Fibroblast of lung (primary cell): Measurements from ENCODE around the gene SPIN1. TPM values are rescaled to one million over a fixed set of nuclear protein-coding genes. Genes with fewer than 3 reads are reported as not detected.

ENCODE experiments used
- DNase-seq, 2 donors: peaks; one replicate each; pipeline versions ENCODE4 v3.0.0 to v3.0.0-alpha.2; 2010; ENCODE audit warnings: low read depth in 2 of 2
- H2AFZ ChIP-seq: 2 replicates; pipeline ENCODE4 v1.5.1; 2012; ENCODE audit warnings: low read length, control low read depth, inconsistent platforms
- H3K27ac ChIP-seq: 2 replicates; pipeline ENCODE4 v1.5.1; 2011; ENCODE audit warnings: low read length, control low read depth; ENCODE audit not compliant: insufficient read depth
- H3K27me3 ChIP-seq: 2 replicates; pipeline ENCODE4 v1.5.1; 2011; ENCODE audit warnings: mild to moderate bottlenecking, low read length; ENCODE audit not compliant: control insufficient read depth, insufficient read depth
- H3K36me3 ChIP-seq: 2 replicates; pipeline ENCODE4 v1.5.1; 2011; ENCODE audit warnings: low read length; ENCODE audit not compliant: control insufficient read depth, insufficient read depth
- H3K4me1 ChIP-seq: 2 replicates; pipeline ENCODE4 v1.5.1; 2011; ENCODE audit warnings: low read length; ENCODE audit not compliant: control insufficient read depth, insufficient read depth; ENCODE audit errors: extremely low read depth
- H3K4me2 ChIP-seq: 2 replicates; pipeline ENCODE4 v1.5.1; 2011; ENCODE audit warnings: low read length, control low read depth; ENCODE audit not compliant: insufficient read depth; ENCODE audit errors: extremely low read depth
- H3K4me3 ChIP-seq, 4 experiments: fragments of 200-600 bp in 1 of 4; sonication (generic) in 1 of 4; replicated peaks in 1 of 4; 2 replicates each; pipeline ENCODE4 v1.5.1; 2011 to 2016; ENCODE audit warnings: low read length in 4 of 4, low read depth in 3 of 4, mild to moderate bottlenecking in 3 of 4, control low read depth in 2 of 4, inconsistent platforms in 1 of 4, mixed read lengths in 1 of 4; ENCODE audit not compliant: insufficient read depth in 1 of 4; ENCODE audit errors: control extremely low read depth in 1 of 4
- H3K79me2 ChIP-seq: 2 replicates; pipeline ENCODE4 v1.5.1; 2012; ENCODE audit warnings: mild to moderate bottlenecking, low read length, inconsistent platforms; ENCODE audit not compliant: control insufficient read depth, insufficient read depth
- H3K9ac ChIP-seq: 2 replicates; pipeline ENCODE4 v1.5.1; 2011; ENCODE audit warnings: mild to moderate bottlenecking, low read length, control low read depth; ENCODE audit not compliant: insufficient read depth
- H3K9me3 ChIP-seq: 2 replicates; pipeline ENCODE4 v1.5.1; 2012; ENCODE audit warnings: low read depth, low read length; ENCODE audit not compliant: control insufficient read depth, insufficient read depth
- H4K20me1 ChIP-seq: 2 replicates; pipeline ENCODE4 v1.5.1; 2011; ENCODE audit warnings: low read length; ENCODE audit not compliant: control insufficient read depth, insufficient read depth; ENCODE audit errors: extremely low read depth
- EZH2 ChIP-seq: IDR thresholded peaks from 2 replicates; pipeline ENCODE4 v1.5.1; 2012; ENCODE audit warnings: low read length, control low read depth, mild to moderate bottlenecking; ENCODE audit errors: missing control alignments
- polyA plus RNA-seq, 2 donors: library from polyadenylated mRNA; depleted of rRNA in 1 of 2; stranded (reverse) in 1 of 2; unstranded in 1 of 2; fragments of >200 nt; gene quantifications; 2 replicates each; pipeline ENCODE4 v1.2.1, GENCODE V29; 2011 to 2012; ENCODE audit warnings: missing spikeins in 1 of 2
- total RNA-seq: library from RNA; depleted of rRNA; stranded (reverse); fragments of >200 nt; gene quantifications from 2 replicates; pipeline ENCODE4 v1.2.1, GENCODE V29; 2014
- TF ChIP-seq, protein P1 (sequence below), 2 donors: IDR thresholded peaks in 1 of 2; conservative IDR thresholded peaks in 1 of 2; 1 replicate in 1 of 2; 2 replicates in 1 of 2; pipeline ENCODE4 v1.5.1; 2011 to 2012; ENCODE audit warnings: low read length in 2 of 2, control low read depth in 1 of 2, inconsistent platforms in 1 of 2, low read depth in 1 of 2, mild to moderate bottlenecking in 1 of 2

Gene SPIN1
- total and polyA plus RNA-seq, 2 donors (not counting 1 experiment from before 2014, with no cell fraction given): 96.9 to 121 TPM

DNA sequence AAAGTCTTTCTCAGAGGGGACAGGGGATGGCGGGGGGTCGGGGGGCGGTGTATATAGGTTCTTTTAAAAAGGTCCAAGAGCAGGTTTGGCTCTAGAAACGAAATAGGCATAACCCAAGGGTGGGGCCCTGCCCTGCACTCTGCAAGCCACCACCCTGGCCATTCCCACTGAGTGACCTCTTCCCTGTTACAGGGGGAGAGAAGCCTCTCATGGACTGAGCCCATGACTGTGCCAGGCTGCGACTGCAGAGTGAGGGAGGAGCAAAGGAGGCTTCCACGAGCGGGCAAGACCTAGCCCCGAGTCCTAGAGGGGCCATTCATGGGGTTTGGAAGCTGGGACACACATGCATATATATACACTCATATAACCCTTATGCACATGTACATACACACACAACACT is 136.7 kb downstream of the SPIN1 start:
- Histone ChIP-seq H3K4me3 (no peak overlapping the region), H4K20me1 (no peaks in the 10 kb centered on the region), H3K4me1 (peaks cover 16% of the 10 kb centered on the region), H3K9ac (no peak overlapping the region), H3K9me3 (no peaks in the 10 kb centered on the region), H3K79me2 (no peaks in the 10 kb centered on the region), H3K27ac (no peak overlapping the region), H2AFZ (no peak overlapping the region), H3K4me2 (no peak overlapping the region), H3K36me3 (no peaks in the 10 kb centered on the region), H3K27me3 (no peaks in the 10 kb centered on the region)
- no peak for TF ChIP-seq EZH2
- TF ChIP-seq, protein P1, sequence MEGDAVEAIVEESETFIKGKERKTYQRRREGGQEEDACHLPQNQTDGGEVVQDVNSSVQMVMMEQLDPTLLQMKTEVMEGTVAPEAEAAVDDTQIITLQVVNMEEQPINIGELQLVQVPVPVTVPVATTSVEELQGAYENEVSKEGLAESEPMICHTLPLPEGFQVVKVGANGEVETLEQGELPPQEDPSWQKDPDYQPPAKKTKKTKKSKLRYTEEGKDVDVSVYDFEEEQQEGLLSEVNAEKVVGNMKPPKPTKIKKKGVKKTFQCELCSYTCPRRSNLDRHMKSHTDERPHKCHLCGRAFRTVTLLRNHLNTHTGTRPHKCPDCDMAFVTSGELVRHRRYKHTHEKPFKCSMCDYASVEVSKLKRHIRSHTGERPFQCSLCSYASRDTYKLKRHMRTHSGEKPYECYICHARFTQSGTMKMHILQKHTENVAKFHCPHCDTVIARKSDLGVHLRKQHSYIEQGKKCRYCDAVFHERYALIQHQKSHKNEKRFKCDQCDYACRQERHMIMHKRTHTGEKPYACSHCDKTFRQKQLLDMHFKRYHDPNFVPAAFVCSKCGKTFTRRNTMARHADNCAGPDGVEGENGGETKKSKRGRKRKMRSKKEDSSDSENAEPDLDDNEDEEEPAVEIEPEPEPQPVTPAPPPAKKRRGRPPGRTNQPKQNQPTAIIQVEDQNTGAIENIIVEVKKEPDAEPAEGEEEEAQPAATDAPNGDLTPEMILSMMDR (conservative IDR thresholded peaks at IDR 0.05 in 1 of 2, IDR thresholded peaks at IDR 0.05 in 1 of 2; ENCODE audit: low read depth in 1 of 2, low read length in 2 of 2): no peak
- DNase-seq: no peak

DNA sequence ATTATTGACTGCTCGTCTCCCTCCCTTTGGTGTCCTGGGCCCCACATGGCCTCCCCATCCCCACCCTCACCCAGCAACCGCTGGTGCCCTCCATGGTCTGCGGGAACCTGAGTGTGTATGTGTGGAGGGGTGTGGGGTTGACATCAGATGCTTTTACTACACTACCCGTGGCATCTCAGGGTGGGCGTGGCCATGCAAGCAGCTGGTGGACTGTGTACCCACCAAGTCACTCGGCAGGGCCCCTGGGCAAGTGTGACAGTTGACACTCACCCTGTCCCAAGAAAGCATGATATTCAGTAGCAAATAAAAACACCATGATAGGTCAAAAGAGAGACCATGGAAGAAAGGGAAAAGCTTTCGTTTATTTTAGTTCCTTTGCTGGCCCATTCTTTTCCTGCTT is 139.4 kb downstream of the SPIN1 start:
- no peaks in the 10 kb centered on the region for H4K20me1 ChIP-seq

More for the DNA sequence above, 139.4 kb downstream of the SPIN1 start:
- H3K27me3 ChIP-seq: no peaks in the 10 kb centered on the region
- H3K4me1 ChIP-seq: peaks cover 21% of the 10 kb centered on the region
- H3K36me3 ChIP-seq: no peaks in the 10 kb centered on the region
- no peak overlapping the region for H3K27ac ChIP-seq
- no peak overlapping the region for H3K4me3 ChIP-seq
- no peak for DNase-seq
- no peak overlapping the region for H3K4me2 ChIP-seq
- no peak overlapping the region for H2AFZ ChIP-seq
- peaks cover 7% of the 10 kb centered on the region for H3K79me2 ChIP-seq
- no peaks in the 10 kb centered on the region for H3K9me3 ChIP-seq
- H3K9ac ChIP-seq: no peak overlapping the region
- no peak for TF ChIP-seq EZH2
- TF ChIP-seq, protein P1 (conservative IDR thresholded peaks at IDR 0.05 in 1 of 2, IDR thresholded peaks at IDR 0.05 in 1 of 2; ENCODE audit: low read depth in 1 of 2, low read length in 2 of 2): no peak

Other genes with a start within 250 kb of the SPIN1 start
- gene SPATA31C2, start 250.0 kb upstream of the SPIN1 start, total RNA-seq: not detected in 2 replicates
- not detected in 2 replicates for gene SPATA31C2, start 250.0 kb upstream of the SPIN1 start, polyA plus RNA-seq
- gene NXNL2, start 146.7 kb downstream of the SPIN1 start, total RNA-seq: 0.77 and 1.3 TPM in 2 replicates
- gene NXNL2, start 146.7 kb downstream of the SPIN1 start, polyA plus RNA-seq: 0.44 and 0.50 TPM in 2 replicates